Upper lobe of right lung (tissue), 1 donor: Measurements from ENCODE around the gene PPFIBP2. TPM values are rescaled to one million over a fixed set of nuclear protein-coding genes. Genes with fewer than 3 reads are reported as not detected.

Source experiments
- ATAC-seq: fragments of 200-7000 bp; cut with Tn5 transposase; one replicate; pipeline ENCODE4 v1.9.1; 2020; ENCODE audit warnings: mild to moderate bottlenecking, moderate library complexity
- DNase-seq: peaks from one replicate; pipeline ENCODE4 v3.0.0-alpha.2; 2020
- H3K27ac ChIP-seq: fragments of 200-600 bp; one replicate; pipeline ENCODE4 v1.8.0; 2022
- H3K27me3 ChIP-seq: fragments of 200-600 bp; one replicate; pipeline ENCODE4 v1.8.0; 2022; ENCODE audit warnings: mild to moderate bottlenecking
- H3K36me3 ChIP-seq: fragments of 200-600 bp; one replicate; pipeline ENCODE4 v1.8.0; 2022
- H3K4me1 ChIP-seq: fragments of 200-600 bp; one replicate; pipeline ENCODE4 v1.8.0; 2022
- H3K4me3 ChIP-seq: fragments of 200-600 bp; one replicate; pipeline ENCODE4 v1.8.0; 2022; ENCODE audit warnings: mild to moderate bottlenecking
- H3K9me3 ChIP-seq: fragments of 200-600 bp; one replicate; pipeline ENCODE4 v1.8.0; 2022
- intact Hi-C: fragments of 100-400 bp; cut with DNase I; formaldehyde crosslinking; loops from one replicate; pipeline ENCODE4 v1.11.0; 2022
- total RNA-seq: library from RNA; stranded (reverse); fragmentation: NEBNext Ultra II Directional; extraction: Animal tissue kit (Norgen Biotek cat#: 25700); gene quantifications from one replicate; pipeline ENCODE4 v1.2.1, GENCODE V29; 2021
- TF ChIP-seq, protein P1 (sequence below): fragments of 200-600 bp; IDR thresholded peaks from one replicate; pipeline ENCODE4 v1.8.0; 2022; ENCODE audit warnings: antibody characterized with exemption
- donor health status: DM: no; HTN: yes; CAD: no; lungs with severe emphysema.

The PPFIBP2 gene
- total RNA-seq, 1 donor from 2014 or later = 26.8 TPM

DNA sequence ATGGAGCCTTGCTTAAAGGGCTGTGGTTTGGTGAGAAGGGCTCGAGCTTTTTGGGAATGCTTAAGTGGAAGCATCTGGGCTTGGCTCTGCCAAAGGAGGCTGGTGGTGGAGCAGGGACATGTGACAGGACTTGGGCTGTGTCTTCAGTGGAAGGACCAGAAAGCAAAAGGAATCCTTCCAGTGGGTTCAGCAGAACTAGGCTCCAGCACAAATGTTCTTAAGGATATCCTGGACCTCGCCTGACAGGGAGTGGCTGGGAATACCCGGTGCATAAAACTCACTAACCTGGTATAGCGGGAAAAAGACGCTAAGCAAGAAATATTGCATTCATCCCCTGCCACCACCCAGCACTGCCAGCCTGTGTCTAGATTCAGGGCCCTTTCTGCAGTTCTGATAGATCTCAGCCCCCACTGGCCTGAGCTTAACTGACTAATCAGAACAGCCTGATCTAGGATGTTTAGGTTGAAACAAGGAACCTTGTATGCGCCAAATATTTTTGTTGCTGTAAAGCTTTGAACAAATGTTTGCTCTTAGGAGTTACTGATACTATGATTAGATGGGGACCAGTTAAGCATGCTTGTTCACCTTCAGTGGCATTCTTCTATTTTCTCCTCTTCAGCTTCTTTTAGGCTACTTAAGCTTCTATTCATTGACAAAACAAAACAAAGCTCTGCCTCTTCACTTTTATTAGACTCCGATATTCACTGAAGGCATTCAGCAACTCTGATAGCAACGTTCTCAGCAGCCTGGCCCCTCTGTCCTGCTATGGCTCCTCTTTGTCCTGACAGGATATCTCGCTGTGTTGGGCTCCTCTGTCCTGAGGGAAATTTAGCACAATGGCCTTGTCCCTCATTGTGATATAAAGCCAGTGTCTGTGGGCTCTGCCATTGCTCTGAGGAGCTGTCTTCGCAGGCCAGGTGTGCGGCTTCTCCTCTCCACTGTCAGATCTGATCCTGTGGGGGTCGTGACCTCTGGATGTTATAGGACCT, 25.0 kb downstream of the PPFIBP2 start:
- H3K9me3 ChIP-seq = no peaks in the 10 kb centered on the region
- no peak overlapping the region for H3K27ac ChIP-seq
- peaks cover 3% of the 10 kb centered on the region for H3K27me3 ChIP-seq
- DNase-seq (no peak), ATAC-seq (no peak)
- H3K4me1 ChIP-seq = peaks cover 2% of the 10 kb centered on the region
- H3K4me3 ChIP-seq = no peak overlapping the region
- H3K36me3 ChIP-seq = no peaks in the 10 kb centered on the region
- TF ChIP-seq, protein P1, sequence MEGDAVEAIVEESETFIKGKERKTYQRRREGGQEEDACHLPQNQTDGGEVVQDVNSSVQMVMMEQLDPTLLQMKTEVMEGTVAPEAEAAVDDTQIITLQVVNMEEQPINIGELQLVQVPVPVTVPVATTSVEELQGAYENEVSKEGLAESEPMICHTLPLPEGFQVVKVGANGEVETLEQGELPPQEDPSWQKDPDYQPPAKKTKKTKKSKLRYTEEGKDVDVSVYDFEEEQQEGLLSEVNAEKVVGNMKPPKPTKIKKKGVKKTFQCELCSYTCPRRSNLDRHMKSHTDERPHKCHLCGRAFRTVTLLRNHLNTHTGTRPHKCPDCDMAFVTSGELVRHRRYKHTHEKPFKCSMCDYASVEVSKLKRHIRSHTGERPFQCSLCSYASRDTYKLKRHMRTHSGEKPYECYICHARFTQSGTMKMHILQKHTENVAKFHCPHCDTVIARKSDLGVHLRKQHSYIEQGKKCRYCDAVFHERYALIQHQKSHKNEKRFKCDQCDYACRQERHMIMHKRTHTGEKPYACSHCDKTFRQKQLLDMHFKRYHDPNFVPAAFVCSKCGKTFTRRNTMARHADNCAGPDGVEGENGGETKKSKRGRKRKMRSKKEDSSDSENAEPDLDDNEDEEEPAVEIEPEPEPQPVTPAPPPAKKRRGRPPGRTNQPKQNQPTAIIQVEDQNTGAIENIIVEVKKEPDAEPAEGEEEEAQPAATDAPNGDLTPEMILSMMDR = no peak
- intact Hi-C loops = no loop called here

DNA sequence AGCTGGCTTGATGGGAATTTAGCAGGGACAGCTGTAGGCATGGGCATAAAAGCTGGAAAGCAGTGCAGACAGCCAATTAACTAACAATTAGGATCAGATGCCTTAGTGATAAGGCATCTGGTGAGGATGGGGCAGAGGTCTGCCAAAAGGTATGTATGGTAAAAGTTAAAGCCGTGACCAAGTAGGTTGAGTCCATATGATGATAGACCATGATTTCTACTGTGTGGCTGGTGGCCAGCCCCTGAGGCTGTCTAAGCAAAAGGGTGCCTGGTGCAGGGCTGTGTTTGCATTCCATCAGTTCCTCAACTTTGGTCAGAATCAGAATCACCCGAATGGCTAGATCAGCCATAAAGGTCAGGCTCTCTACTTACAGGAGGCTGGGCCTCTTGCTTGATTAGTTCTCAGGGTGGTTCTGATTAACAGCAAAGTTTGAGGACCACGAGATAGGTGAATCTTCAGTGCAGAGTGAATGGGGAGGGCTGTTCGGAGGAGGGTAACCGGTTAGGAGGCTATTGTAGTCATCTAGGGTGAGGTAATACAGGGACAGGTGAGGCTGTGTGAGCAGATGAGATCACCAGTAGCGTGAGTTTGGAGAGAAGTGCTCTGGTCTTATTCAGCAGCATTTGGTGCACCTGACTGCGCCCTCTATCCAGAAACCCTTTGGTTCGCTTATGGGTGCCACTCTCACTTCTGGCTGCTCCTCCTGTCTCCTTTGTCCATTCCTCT, 27.2 kb downstream of the PPFIBP2 start:
- Histone ChIP-seq H3K4me3 (no peak overlapping the region), H3K9me3 (no peaks in the 10 kb centered on the region), H3K4me1 (no peaks in the 10 kb centered on the region), H3K27ac (no peak overlapping the region), H3K36me3 (no peaks in the 10 kb centered on the region), H3K27me3 (peaks cover 3% of the 10 kb centered on the region)
- TF ChIP-seq, protein P1 = no peak
- intact Hi-C loops = no loop called here
- ATAC-seq (no peak), DNase-seq (no peak)

DNA sequence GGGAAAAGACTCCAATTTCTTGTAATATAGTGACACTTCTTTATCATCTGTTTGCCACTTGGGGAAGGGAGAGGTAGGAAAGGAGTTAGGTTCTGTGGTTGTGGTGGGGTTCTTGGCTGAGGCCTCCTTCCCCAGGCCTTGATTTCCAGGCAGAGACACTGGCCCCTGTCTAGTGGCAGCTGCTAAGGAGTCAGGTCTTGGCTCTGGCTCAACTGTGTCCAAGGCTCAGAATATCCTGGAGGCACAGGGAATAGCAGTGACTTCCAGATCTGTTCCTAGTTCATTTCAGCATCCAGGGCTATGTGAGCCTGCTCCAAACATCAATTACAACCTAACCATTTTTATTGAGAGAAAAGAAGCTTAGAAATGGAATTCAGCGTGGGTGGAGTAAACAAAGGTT, 29.5 kb downstream of the PPFIBP2 start:
- TF ChIP-seq, protein P1 = no peak
- Histone ChIP-seq H3K9me3 (no peaks in the 10 kb centered on the region), H3K27me3 (no peaks in the 10 kb centered on the region), H3K4me1 (no peaks in the 10 kb centered on the region), H3K4me3 (no peak overlapping the region), H3K27ac (no peak overlapping the region), H3K36me3 (no peaks in the 10 kb centered on the region)
- ATAC-seq = no peak
- DNase-seq = no peak
- intact Hi-C loops = no loop called here

DNA sequence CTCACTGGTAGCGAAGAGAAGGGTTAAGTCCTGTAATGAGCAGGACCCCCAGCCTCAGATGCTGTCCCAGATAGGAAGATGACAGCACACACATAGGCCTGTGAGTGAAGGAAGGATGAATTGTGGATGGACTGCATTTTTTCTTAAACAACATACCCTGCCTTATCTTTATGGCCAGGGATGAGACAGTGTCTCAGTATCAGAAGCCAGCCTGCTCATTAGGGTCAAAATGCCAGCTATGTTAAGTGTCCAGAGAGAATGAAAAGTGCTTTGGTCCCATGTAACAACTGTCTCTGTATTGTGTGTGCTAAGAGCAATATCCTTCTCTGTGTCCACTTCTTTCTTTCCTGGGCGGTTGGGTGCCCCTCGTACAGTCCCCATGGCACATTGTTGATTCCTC, 30.2 kb downstream of the PPFIBP2 start:
- no peaks in the 10 kb centered on the region for H3K4me1 ChIP-seq
- no peak overlapping the region for H3K4me3 ChIP-seq
- DNase-seq (no peak), ATAC-seq (no peak)
- H3K27ac ChIP-seq = no peak overlapping the region
- no peaks in the 10 kb centered on the region for H3K36me3 ChIP-seq
- H3K9me3 ChIP-seq = no peaks in the 10 kb centered on the region
- H3K27me3 ChIP-seq = no peaks in the 10 kb centered on the region
- intact Hi-C loops = no loop called here
- TF ChIP-seq, protein P1 = no peak

DNA sequence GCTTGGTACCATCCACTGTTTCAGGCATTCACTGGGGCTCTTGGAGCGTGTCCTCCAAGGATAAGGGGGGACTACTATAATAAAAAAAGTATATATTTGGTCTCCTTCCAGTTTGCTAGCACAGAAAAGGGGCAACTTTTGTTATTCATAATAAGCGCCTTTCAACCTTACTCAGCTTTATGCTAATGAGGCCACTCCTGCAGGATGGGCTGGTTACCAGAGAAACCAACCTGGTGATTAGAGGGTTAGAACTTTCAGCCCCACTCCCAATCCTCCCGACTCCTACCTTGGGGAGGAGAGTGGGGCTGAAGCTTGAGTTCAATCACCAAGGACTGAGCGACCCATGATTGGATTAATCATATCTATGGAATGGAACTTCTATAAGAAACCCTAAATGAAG, 31.8 kb downstream of the PPFIBP2 start:
- no peaks in the 10 kb centered on the region for H3K9me3 ChIP-seq
- H3K4me3 ChIP-seq = no peak overlapping the region
- TF ChIP-seq, protein P1 = no peak
- H3K27me3 ChIP-seq = no peaks in the 10 kb centered on the region
- no peaks in the 10 kb centered on the region for H3K36me3 ChIP-seq
- no peak for ATAC-seq
- no peaks in the 10 kb centered on the region for H3K4me1 ChIP-seq
- DNase-seq = no peak
- H3K27ac ChIP-seq = no peak overlapping the region
- intact Hi-C loops = no loop called here
